Measurements from ENCODE around the gene TSPEAR. TPM values are rescaled to one million over a fixed set of nuclear protein-coding genes. Genes with fewer than 3 reads are reported as not detected.

TSPEAR gene
- total RNA-seq, 1 experiment from 2014 or later, result not detected

DNA sequence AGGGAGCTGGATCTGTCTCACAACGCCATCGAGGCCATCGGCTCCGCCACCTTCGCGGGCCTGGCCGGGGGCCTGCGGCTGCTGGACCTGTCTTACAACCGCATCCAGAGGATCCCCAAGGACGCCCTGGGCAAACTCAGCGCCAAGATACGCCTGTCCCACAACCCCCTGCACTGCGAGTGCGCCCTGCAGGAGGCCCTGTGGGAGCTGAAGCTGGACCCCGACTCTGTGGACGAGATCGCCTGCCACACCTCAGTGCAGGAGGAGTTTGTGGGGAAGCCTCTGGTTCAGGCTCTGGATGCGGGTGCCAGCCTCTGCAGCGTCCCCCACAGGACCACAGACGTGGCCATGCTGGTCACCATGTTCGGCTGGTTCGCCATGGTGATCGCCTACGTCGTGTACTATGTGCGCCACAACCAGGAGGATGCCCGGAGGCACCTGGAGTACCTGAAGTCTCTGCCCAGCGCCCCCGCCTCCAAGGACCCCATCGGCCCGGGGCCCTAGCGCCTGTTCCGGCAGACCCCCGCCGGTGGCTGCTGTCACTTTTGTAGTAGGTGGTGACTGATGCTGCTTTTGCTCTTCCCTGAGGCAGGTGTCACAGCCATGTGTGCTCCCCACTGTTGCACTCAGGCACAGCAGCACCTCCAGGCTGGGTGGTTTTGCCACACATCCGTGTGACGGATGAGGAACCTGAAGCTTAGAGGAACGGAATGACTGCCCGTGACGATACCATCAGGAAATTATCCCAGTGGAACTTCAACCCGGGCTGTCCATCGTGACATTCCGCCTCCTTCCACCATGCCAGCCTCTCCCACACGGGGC lies 254.2 kb downstream of the TSPEAR start:
- ATAC-seq, result no peak
- intact Hi-C loops (cut with micrococcal nuclease; ENCODE audit: unreplicated experiment), result no loop called here
- no TSS peak for BruUV-seq (replicated peaks)
- in situ Hi-C loops (cut with HindIII; ENCODE audit: low pct_unique_long_range_greater_than_20kb, low sequenced_read_pairs), result no loop called here
- H3K27ac ChIP-seq (ENCODE audit: low read length), result no peak overlapping the region
- no peak for DNase-seq (ENCODE audit: low read depth, low spot score)
- H3K36me3 ChIP-seq (ENCODE audit: control insufficient read depth, insufficient read depth, low read length), result no peaks in the 10 kb centered on the region
- no peak overlapping the region for H3K4me3 ChIP-seq (ENCODE audit: low read depth in 2 of 2, low read length in 2 of 2)
- POLR2A ChIA-PET, result no interaction called here
- H3K9me3 ChIP-seq (ENCODE audit: control insufficient read depth, insufficient read depth, low read depth, low read length), result no peaks in the 10 kb centered on the region
- no peak for TF ChIP-seq TCF7L2 (IDR thresholded peaks at IDR 0.05; ENCODE audit: low read depth, low read length)
- no peak for TF ChIP-seq CTCF (IDR thresholded peaks at IDR 0.05)
- TF ChIP-seq POLR2AphosphoS5 (IDR thresholded peaks at IDR 0.05; ENCODE audit: low read depth, low read length), result no peak
- TF ChIP-seq, protein P1, sequence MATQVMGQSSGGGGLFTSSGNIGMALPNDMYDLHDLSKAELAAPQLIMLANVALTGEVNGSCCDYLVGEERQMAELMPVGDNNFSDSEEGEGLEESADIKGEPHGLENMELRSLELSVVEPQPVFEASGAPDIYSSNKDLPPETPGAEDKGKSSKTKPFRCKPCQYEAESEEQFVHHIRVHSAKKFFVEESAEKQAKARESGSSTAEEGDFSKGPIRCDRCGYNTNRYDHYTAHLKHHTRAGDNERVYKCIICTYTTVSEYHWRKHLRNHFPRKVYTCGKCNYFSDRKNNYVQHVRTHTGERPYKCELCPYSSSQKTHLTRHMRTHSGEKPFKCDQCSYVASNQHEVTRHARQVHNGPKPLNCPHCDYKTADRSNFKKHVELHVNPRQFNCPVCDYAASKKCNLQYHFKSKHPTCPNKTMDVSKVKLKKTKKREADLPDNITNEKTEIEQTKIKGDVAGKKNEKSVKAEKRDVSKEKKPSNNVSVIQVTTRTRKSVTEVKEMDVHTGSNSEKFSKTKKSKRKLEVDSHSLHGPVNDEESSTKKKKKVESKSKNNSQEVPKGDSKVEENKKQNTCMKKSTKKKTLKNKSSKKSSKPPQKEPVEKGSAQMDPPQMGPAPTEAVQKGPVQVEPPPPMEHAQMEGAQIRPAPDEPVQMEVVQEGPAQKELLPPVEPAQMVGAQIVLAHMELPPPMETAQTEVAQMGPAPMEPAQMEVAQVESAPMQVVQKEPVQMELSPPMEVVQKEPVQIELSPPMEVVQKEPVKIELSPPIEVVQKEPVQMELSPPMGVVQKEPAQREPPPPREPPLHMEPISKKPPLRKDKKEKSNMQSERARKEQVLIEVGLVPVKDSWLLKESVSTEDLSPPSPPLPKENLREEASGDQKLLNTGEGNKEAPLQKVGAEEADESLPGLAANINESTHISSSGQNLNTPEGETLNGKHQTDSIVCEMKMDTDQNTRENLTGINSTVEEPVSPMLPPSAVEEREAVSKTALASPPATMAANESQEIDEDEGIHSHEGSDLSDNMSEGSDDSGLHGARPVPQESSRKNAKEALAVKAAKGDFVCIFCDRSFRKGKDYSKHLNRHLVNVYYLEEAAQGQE (IDR thresholded peaks at IDR 0.05; ENCODE audit: insufficient read depth in 1 of 2, low read depth in 2 of 2, low read length in 1 of 2), result no peak
- H3K27me3 ChIP-seq (ENCODE audit: control insufficient read depth, insufficient read depth, low read length), result no peaks in the 10 kb centered on the region; the same call in 1 of the 2 replicates
- CTCF ChIA-PET, result no interaction called here
- no peaks in the 10 kb centered on the region for H3K4me1 ChIP-seq (ENCODE audit: control insufficient read depth, insufficient read depth, low read length)

DNA sequence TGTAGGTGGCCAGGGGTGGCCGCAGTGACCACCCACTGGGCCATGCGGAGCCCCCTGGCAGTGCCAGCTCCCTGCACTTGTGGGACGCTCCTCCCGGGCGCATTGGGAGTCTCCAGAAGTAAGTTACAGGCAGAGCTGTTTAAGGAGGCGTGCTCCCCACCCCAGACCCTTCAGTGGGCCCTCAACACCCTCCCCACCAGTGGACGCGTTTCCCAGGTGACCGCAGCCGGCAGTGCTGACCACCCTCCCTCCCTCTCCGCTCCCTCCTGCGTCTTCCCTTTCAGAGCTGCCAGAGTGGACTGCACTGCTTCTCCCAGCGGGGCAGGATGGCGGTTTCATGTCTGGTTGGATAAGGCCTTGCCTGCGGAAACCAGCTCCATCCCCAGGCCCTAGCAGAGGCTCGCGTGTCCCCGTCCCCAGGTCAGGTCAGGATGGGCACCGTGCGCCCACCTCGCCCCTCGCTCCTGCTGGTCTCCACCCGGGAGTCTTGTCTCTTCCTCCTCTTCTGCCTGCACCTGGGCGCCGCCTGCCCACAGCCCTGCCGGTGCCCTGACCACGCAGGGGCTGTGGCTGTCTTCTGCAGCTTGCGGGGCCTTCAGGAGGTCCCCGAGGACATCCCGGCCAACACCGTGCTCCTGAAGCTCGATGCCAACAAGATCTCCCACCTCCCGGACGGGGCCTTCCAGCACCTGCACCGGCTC lies 255.0 kb downstream of the TSPEAR start:
- ATAC-seq, result peak; percentile 29
- intact Hi-C loops (cut with micrococcal nuclease; ENCODE audit: unreplicated experiment), result no loop called here

More for the DNA sequence above, 255.0 kb downstream of the TSPEAR start:
- H3K4me1 ChIP-seq (ENCODE audit: control insufficient read depth, insufficient read depth, low read length), result no peaks in the 10 kb centered on the region
- no peak for DNase-seq (ENCODE audit: low read depth, low spot score)
- ChIA-PET POLR2A (no interaction called here), CTCF (no interaction called here)
- H3K4me3 ChIP-seq (ENCODE audit: low read depth in 2 of 2, low read length in 2 of 2), result peak overlapping the region; percentile 54 to 61
- no peak overlapping the region for H3K27ac ChIP-seq (ENCODE audit: low read length)
- TF ChIP-seq, protein P1 (IDR thresholded peaks at IDR 0.05; ENCODE audit: insufficient read depth in 1 of 2, low read depth in 2 of 2, low read length in 1 of 2), result no peak
- TF ChIP-seq CTCF (IDR thresholded peaks at IDR 0.05), result peak; percentile 43; the same call in 1 of the 2 replicates
- in situ Hi-C loops (cut with HindIII; ENCODE audit: low pct_unique_long_range_greater_than_20kb, low sequenced_read_pairs), result no loop called here
- BruUV-seq (replicated peaks), result no TSS peak
- no peaks in the 10 kb centered on the region for H3K9me3 ChIP-seq (ENCODE audit: control insufficient read depth, insufficient read depth, low read depth, low read length)
- no peaks in the 10 kb centered on the region for H3K36me3 ChIP-seq (ENCODE audit: control insufficient read depth, insufficient read depth, low read length)
- H3K27me3 ChIP-seq (ENCODE audit: control insufficient read depth, insufficient read depth, low read length), result no peaks in the 10 kb centered on the region; the same call in 1 of the 2 replicates
